GM12878 (cell line): ENCODE results near the gene MTTP.

Experiments used
- ATF7 ChIP-seq: fragments of 450-650 bp; IDR thresholded peaks from 2 replicates; pipeline ENCODE4 v1.6.1; 2016; ENCODE audit warnings: low read depth, mild to moderate bottlenecking
- CHD2 ChIP-seq: IDR thresholded peaks from 2 replicates; pipeline ENCODE4 v1.6.1; 2011; ENCODE audit warnings: low read depth, low read length, improper control_type of control experiment, borderline replicate concordance
- EP300 ChIP-seq, 2 experiments: fragments of 150-350 bp in 1 of 2; IDR thresholded peaks; 2 replicates each; pipeline ENCODE4 v1.6.1; 2011 to 2012; ENCODE audit warnings: low read depth in 2 of 2, low read length in 2 of 2, borderline replicate concordance in 1 of 2, improper control_type of control experiment in 1 of 2, inconsistent platforms in 1 of 2; ENCODE audit not compliant: control insufficient read depth in 1 of 2
- ESRRA ChIP-seq: IDR thresholded peaks from 2 replicates; pipeline ENCODE4 v1.6.1; 2012; ENCODE audit warnings: mild to moderate bottlenecking, low read length, improper control_type of control experiment
- GABPA ChIP-seq: IDR thresholded peaks from 2 replicates; pipeline ENCODE4 v1.6.1; 2014; ENCODE audit warnings: antibody characterized with exemption, low read depth, mild to moderate bottlenecking, inconsistent platforms
- MXI1 ChIP-seq: fragments of 150-350 bp; IDR thresholded peaks from 2 replicates; pipeline ENCODE4 v1.6.1; 2011; ENCODE audit warnings: low read depth, mild to moderate bottlenecking, inconsistent platforms, low read length, improper control_type of control experiment
- NR2F1 ChIP-seq: fragments of 450-650 bp; conservative IDR thresholded peaks from 2 replicates; pipeline ENCODE4 v1.6.1; 2017; ENCODE audit warnings: mild to moderate bottlenecking
- POLR2A ChIP-seq: IDR thresholded peaks from 2 replicates; pipeline ENCODE4 v1.6.1; 2011; ENCODE audit warnings: low read depth, mild to moderate bottlenecking, low read length
- TF ChIP-seq, protein P1 (sequence below): IDR thresholded peaks from 2 replicates; pipeline ENCODE4 v1.6.1; 2012; ENCODE audit warnings: low read depth, low read length, improper control_type of control experiment
- TF ChIP-seq, protein P2 (sequence below), 3 experiments: IDR thresholded peaks in 2 of 3; conservative IDR thresholded peaks in 1 of 3; 2 replicates each; pipeline ENCODE4 v1.5.1; 2011; ENCODE audit warnings: low read depth in 3 of 3, low read length in 3 of 3, mild to moderate bottlenecking in 3 of 3, control low read depth in 2 of 3, moderate library complexity in 2 of 3, inconsistent platforms in 1 of 3, mixed read lengths in 1 of 3; ENCODE audit not compliant: control insufficient read depth in 2 of 3, insufficient read depth in 1 of 3; ENCODE audit errors: extremely low read depth in 1 of 3
- TF ChIP-seq, protein P3 (sequence below): fragments of 450-650 bp; IDR thresholded peaks from 2 replicates; pipeline ENCODE4 v1.6.1; 2018; ENCODE audit warnings: borderline replicate concordance, mild to moderate bottlenecking; ENCODE audit not compliant: partially characterized antibody
- TF ChIP-seq, protein P4 (sequence below): IDR thresholded peaks from 2 replicates; pipeline ENCODE4 v1.6.1; 2012; ENCODE audit warnings: low read depth, low read length, improper control_type of control experiment

DNA sequence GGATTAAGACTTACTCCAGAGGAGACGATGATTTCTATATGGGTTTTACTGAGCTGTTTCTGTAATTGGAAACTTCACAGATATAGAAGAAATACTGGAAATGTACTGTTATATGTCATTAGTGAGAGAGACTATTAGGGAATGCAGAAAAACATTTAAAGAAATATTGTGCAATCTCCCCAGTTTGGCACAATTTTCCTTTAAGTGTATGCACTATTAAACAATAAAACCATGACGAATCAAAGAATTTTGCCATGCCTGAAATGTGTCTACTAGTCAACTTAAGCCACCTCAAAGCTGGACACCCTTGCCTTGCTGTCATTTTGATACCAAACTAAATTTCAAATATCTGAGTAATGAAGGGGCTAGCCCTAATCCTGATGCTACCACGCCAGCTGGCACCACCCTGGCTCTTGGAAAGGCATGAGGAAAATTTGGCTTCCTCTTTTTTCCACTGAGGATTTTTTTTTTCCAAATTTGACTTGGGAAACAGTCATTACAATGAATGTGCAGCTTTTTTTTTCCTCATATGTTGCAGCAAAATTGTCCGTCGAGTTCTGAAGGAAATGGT, 36.1 kb downstream of the MTTP start:
- TF ChIP-seq POLR2A: no peak
- no peak for TF ChIP-seq ATF7
- no peak for TF ChIP-seq EP300 (IDR thresholded peaks at IDR 0.05; ENCODE audit: borderline replicate concordance in 1 of 2, control insufficient read depth in 1 of 2, low read depth in 2 of 2, low read length in 2 of 2)
- no peak for TF ChIP-seq GABPA
- TF ChIP-seq, protein P1, sequence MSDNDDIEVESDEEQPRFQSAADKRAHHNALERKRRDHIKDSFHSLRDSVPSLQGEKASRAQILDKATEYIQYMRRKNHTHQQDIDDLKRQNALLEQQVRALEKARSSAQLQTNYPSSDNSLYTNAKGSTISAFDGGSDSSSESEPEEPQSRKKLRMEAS: no peak
- no peak for TF ChIP-seq NR2F1
- TF ChIP-seq CHD2: no peak
- TF ChIP-seq, protein P2, sequence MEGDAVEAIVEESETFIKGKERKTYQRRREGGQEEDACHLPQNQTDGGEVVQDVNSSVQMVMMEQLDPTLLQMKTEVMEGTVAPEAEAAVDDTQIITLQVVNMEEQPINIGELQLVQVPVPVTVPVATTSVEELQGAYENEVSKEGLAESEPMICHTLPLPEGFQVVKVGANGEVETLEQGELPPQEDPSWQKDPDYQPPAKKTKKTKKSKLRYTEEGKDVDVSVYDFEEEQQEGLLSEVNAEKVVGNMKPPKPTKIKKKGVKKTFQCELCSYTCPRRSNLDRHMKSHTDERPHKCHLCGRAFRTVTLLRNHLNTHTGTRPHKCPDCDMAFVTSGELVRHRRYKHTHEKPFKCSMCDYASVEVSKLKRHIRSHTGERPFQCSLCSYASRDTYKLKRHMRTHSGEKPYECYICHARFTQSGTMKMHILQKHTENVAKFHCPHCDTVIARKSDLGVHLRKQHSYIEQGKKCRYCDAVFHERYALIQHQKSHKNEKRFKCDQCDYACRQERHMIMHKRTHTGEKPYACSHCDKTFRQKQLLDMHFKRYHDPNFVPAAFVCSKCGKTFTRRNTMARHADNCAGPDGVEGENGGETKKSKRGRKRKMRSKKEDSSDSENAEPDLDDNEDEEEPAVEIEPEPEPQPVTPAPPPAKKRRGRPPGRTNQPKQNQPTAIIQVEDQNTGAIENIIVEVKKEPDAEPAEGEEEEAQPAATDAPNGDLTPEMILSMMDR (IDR thresholded peaks at IDR 0.05 in 2 of 3, conservative IDR thresholded peaks at IDR 0.05 in 1 of 3; ENCODE audit: control insufficient read depth in 2 of 3, extremely low read depth in 1 of 3, insufficient read depth in 1 of 3, low read depth in 3 of 3, low read length in 3 of 3): no peak
- TF ChIP-seq MXI1: no peak
- TF ChIP-seq, protein P3, sequence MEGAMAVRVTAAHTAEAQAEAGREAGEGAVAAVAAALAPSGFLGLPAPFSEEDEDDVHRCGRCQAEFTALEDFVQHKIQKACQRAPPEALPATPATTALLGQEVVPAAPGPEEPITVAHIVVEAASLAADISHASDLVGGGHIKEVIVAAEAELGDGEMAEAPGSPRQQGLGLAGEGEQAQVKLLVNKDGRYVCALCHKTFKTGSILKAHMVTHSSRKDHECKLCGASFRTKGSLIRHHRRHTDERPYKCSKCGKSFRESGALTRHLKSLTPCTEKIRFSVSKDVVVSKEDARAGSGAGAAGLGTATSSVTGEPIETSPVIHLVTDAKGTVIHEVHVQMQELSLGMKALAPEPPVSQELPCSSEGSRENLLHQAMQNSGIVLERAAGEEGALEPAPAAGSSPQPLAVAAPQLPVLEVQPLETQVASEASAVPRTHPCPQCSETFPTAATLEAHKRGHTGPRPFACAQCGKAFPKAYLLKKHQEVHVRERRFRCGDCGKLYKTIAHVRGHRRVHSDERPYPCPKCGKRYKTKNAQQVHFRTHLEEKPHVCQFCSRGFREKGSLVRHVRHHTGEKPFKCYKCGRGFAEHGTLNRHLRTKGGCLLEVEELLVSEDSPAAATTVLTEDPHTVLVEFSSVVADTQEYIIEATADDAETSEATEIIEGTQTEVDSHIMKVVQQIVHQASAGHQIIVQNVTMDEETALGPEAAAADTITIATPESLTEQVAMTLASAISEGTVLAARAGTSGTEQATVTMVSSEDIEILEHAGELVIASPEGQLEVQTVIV: no peak
- TF ChIP-seq ESRRA: no peak
- TF ChIP-seq, protein P4, sequence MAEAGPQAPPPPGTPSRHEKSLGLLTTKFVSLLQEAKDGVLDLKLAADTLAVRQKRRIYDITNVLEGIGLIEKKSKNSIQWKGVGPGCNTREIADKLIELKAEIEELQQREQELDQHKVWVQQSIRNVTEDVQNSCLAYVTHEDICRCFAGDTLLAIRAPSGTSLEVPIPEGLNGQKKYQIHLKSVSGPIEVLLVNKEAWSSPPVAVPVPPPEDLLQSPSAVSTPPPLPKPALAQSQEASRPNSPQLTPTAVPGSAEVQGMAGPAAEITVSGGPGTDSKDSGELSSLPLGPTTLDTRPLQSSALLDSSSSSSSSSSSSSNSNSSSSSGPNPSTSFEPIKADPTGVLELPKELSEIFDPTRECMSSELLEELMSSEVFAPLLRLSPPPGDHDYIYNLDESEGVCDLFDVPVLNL: no peak
